ENCODE data around the gene ADGRV1. TPM values are rescaled to one million over a fixed set of nuclear protein-coding genes. Genes with fewer than 3 reads are reported as not detected.

Gene ADGRV1
- total RNA-seq, 1 donor from 2014 or later, result 10.0 TPM

- Mint-ChIP-seq H3K9me3 (ENCODE audit: unreplicated experiment) (no peaks in the 10 kb centered on the region), H3K27ac (ENCODE audit: unreplicated experiment) (no peak overlapping the region), H3K4me1 (ENCODE audit: low read depth, unreplicated experiment) (no peaks in the 10 kb centered on the region), H3K27me3 (ENCODE audit: low read depth, unreplicated experiment) (peaks cover 2% of the 10 kb centered on the region), H3K4me3 (ENCODE audit: unreplicated experiment) (no peak overlapping the region), H3K36me3 (ENCODE audit: low read depth, unreplicated experiment) (no peaks in the 10 kb centered on the region)
- H2AFZ ChIP-seq (ENCODE audit: low read depth, low read length), result no peak overlapping the region
- no peak for TF ChIP-seq CTCF (IDR thresholded peaks at IDR 0.05; ENCODE audit: insufficient read depth, low read depth, low read length)
- H3K79me2 ChIP-seq (ENCODE audit: insufficient read depth, low read length), result no peaks in the 10 kb centered on the region
- H3K9ac ChIP-seq (ENCODE audit: low read length), result no peak overlapping the region
- DNase-seq (ENCODE audit: low read depth) (no peak), FAIRE-seq (no peak)
- H3K27ac ChIP-seq (ENCODE audit: low read depth, low read length), result no peak overlapping the region
- no peak overlapping the region for H3K4me2 ChIP-seq (ENCODE audit: low read length)
- H3K4me3 ChIP-seq (ENCODE audit: insufficient read depth, low read depth, low read length), result no peak overlapping the region
- H3K9me3 ChIP-seq (ENCODE audit: insufficient read depth, low read depth, low read length), result no peaks in the 10 kb centered on the region
- H4K20me1 ChIP-seq (ENCODE audit: insufficient read depth, low read length), result no peaks in the 10 kb centered on the region
- no peaks in the 10 kb centered on the region for H3K36me3 ChIP-seq (ENCODE audit: insufficient read depth, low read length)
- peaks cover 3% of the 10 kb centered on the region for H3K4me1 ChIP-seq (ENCODE audit: insufficient read depth, low read length)
- H3K27me3 ChIP-seq (ENCODE audit: insufficient read depth, low read length), result peaks cover 8% of the 10 kb centered on the region
Measured at GRCh38 chr5:90550963-90551362, 7.6 kb upstream of the ADGRV1 start.

DNA sequence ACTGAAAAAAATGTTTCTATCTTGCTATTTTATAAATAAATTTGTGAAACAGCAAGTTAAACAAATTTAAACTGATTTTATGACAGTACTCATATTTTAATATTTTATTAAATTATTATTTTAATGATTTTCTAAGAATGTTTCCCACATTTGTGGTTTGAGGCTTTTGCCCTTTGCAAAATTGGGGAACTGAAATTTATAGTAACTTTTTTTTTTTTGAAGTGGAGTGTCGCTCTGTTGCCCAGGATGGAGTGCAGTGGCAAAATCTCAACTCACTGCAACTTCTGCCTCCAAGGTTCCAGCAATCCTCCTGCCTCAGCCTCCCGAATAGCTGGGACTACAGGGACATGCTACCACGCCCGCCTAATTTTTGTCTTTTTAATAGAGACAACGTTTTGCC is 7.2 kb upstream of the ADGRV1 start:
- Mint-ChIP-seq H3K27ac (ENCODE audit: unreplicated experiment) (no peak overlapping the region), H3K4me3 (ENCODE audit: unreplicated experiment) (no peak overlapping the region), H3K36me3 (ENCODE audit: low read depth, unreplicated experiment) (no peaks in the 10 kb centered on the region), H3K27me3 (ENCODE audit: low read depth, unreplicated experiment) (peaks cover 3% of the 10 kb centered on the region), H3K9me3 (ENCODE audit: unreplicated experiment) (no peaks in the 10 kb centered on the region), H3K4me1 (ENCODE audit: low read depth, unreplicated experiment) (no peaks in the 10 kb centered on the region)
- H4K20me1 ChIP-seq (ENCODE audit: insufficient read depth, low read length), result no peaks in the 10 kb centered on the region
- H3K27ac ChIP-seq (ENCODE audit: low read depth, low read length), result no peak overlapping the region
- no peak for FAIRE-seq
- H3K4me3 ChIP-seq (ENCODE audit: insufficient read depth, low read depth, low read length), result no peak overlapping the region
- no peak overlapping the region for H2AFZ ChIP-seq (ENCODE audit: low read depth, low read length)
- no peaks in the 10 kb centered on the region for H3K36me3 ChIP-seq (ENCODE audit: insufficient read depth, low read length)
- H3K9ac ChIP-seq (ENCODE audit: low read length), result no peak overlapping the region
- peaks cover 3% of the 10 kb centered on the region for H3K4me1 ChIP-seq (ENCODE audit: insufficient read depth, low read length)
- no peak overlapping the region for H3K4me2 ChIP-seq (ENCODE audit: low read length)
- H3K9me3 ChIP-seq (ENCODE audit: insufficient read depth, low read depth, low read length), result no peaks in the 10 kb centered on the region
- TF ChIP-seq EZH2 (IDR thresholded peaks at IDR 0.05; ENCODE audit: insufficient read depth, low read length), result no peak
- no peak for DNase-seq (ENCODE audit: low read depth)
- H3K79me2 ChIP-seq (ENCODE audit: insufficient read depth, low read length), result no peaks in the 10 kb centered on the region
- peaks cover 8% of the 10 kb centered on the region for H3K27me3 ChIP-seq (ENCODE audit: insufficient read depth, low read length)

DNA sequence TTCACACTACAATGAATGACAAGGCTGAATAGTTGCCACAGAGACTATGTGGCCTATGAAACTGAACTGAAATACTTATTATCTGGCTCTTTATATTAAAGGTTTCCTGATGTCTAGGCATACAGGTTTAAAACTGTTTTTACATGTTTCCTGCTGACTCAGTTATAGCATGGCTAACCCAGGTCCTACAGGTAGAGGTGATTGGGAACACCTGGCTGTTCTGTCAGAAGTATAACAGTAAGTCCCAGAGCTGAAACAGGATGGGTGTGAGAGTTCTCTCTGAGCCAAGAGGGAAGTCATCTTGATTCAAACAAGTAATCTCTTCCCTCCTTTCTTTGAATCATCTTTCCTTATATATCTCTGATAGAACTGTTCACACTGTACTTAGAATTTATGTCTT is 4.9 kb upstream of the ADGRV1 start:
- no peaks in the 10 kb centered on the region for H3K4me1 ChIP-seq (ENCODE audit: insufficient read depth, low read length)
- TF ChIP-seq CTCF (IDR thresholded peaks at IDR 0.05; ENCODE audit: insufficient read depth, low read depth, low read length), result no peak
- no peak for TF ChIP-seq EZH2 (IDR thresholded peaks at IDR 0.05; ENCODE audit: insufficient read depth, low read length)
- H3K4me3 Mint-ChIP-seq (ENCODE audit: unreplicated experiment), result no peak overlapping the region
- no peak for FAIRE-seq
- H2AFZ ChIP-seq (ENCODE audit: low read depth, low read length), result no peak overlapping the region
- no peak overlapping the region for H3K4me2 ChIP-seq (ENCODE audit: low read length)
- peaks cover 26% of the 10 kb centered on the region for H3K27me3 ChIP-seq (ENCODE audit: insufficient read depth, low read length)
- no peak overlapping the region for H3K9ac ChIP-seq (ENCODE audit: low read length)
- H3K36me3 Mint-ChIP-seq (ENCODE audit: low read depth, unreplicated experiment), result no peaks in the 10 kb centered on the region
- H3K79me2 ChIP-seq (ENCODE audit: insufficient read depth, low read length), result no peaks in the 10 kb centered on the region
- no peaks in the 10 kb centered on the region for H3K36me3 ChIP-seq (ENCODE audit: insufficient read depth, low read length)
- no peak overlapping the region for H3K4me3 ChIP-seq (ENCODE audit: insufficient read depth, low read depth, low read length)
- H3K4me1 Mint-ChIP-seq (ENCODE audit: low read depth, unreplicated experiment), result no peaks in the 10 kb centered on the region
- no peak overlapping the region for H3K27ac Mint-ChIP-seq (ENCODE audit: unreplicated experiment)
- DNase-seq (ENCODE audit: low read depth), result no peak
- no peaks in the 10 kb centered on the region for H4K20me1 ChIP-seq (ENCODE audit: insufficient read depth, low read length)
- H3K9me3 Mint-ChIP-seq (ENCODE audit: unreplicated experiment), result no peaks in the 10 kb centered on the region
- H3K9me3 ChIP-seq (ENCODE audit: insufficient read depth, low read depth, low read length), result no peaks in the 10 kb centered on the region
- H3K27me3 Mint-ChIP-seq (ENCODE audit: low read depth, unreplicated experiment), result peaks cover 13% of the 10 kb centered on the region
- H3K27ac ChIP-seq (ENCODE audit: low read depth, low read length), result no peak overlapping the region
